Choroid plexus epithelial cell (primary cell): Measurements from ENCODE around the gene NELFCD.
A peak's percentile ranks its signal among the peaks of the same experiment; 100 is the strongest.
"Not testable (repeated sequence)": the region's sequence is repeated elsewhere in the genome, so short reads cannot be mapped to it uniquely, and the experiment has no call there.

Source experiments
- DNase-seq: peaks from one replicate; pipeline ENCODE4 v3.0.0-alpha.2; 2010; ENCODE audit warnings: low read depth
- H3K4me3 ChIP-seq: 2 replicates; pipeline ENCODE4 v1.5.1; 2011; ENCODE audit warnings: low read depth, mild to moderate bottlenecking, control low read depth, low read length, moderate library complexity
- CTCF ChIP-seq: conservative IDR thresholded peaks from 2 replicates; pipeline ENCODE4 v1.5.1; 2011; ENCODE audit warnings: low read depth, mild to moderate bottlenecking, control low read depth, inconsistent platforms, low read length, moderate library complexity

NELFCD gene

GRCh38 chr20:59032713-59033059 lies 51.6 kb downstream of the NELFCD start:
- no peak for DNase-seq
- peak overlapping the region; percentile 89 for H3K4me3 ChIP-seq
- peak; percentile 25 for TF ChIP-seq CTCF

- no peak for DNase-seq
- H3K4me3 ChIP-seq, result no peak overlapping the region
- no peak for TF ChIP-seq CTCF
Observed at GRCh38 chr20:59033093-59033492, 52.0 kb downstream of the NELFCD start.

- no peak overlapping the region for H3K4me3 ChIP-seq
- no peak for TF ChIP-seq CTCF
- no peak for DNase-seq
Observed at GRCh38 chr20:59033616-59034165, 52.6 kb downstream of the NELFCD start.

GRCh38 chr20:59035381-59035780 lies 54.3 kb downstream of the NELFCD start:
- TF ChIP-seq CTCF, result no peak
- DNase-seq, result no peak
- H3K4me3 ChIP-seq, result no peak overlapping the region

GRCh38 chr20:59037386-59037785 lies 56.3 kb downstream of the NELFCD start:
- TF ChIP-seq CTCF, result no peak
- H3K4me3 ChIP-seq, result no peak overlapping the region
- DNase-seq, result no peak

GRCh38 chr20:59039233-59039632 lies 58.2 kb downstream of the NELFCD start:
- no peak for TF ChIP-seq CTCF
- peak; percentile 43 for DNase-seq
- H3K4me3 ChIP-seq, result no peak overlapping the region

- DNase-seq, result no peak
- H3K4me3 ChIP-seq, result no peak overlapping the region
- TF ChIP-seq CTCF, result no peak
Observed at GRCh38 chr20:59040667-59041066, 59.6 kb downstream of the NELFCD start.

- DNase-seq, result not testable (repeated sequence)
- peak overlapping the region; percentile 90 for H3K4me3 ChIP-seq
Observed at GRCh38 chr20:59041487-59041886, 60.4 kb downstream of the NELFCD start.
